OCI-LY7 (cell line): Measurements from ENCODE around the gene RACGAP1. TPM values are rescaled to one million over a fixed set of nuclear protein-coding genes. Genes with fewer than 3 reads are reported as not detected.

Experiments
- BruUV-seq: library from RNA; stranded (reverse); fragments of 400-500 nt; replicated peaks from 2 replicates; lab custom pipeline; 2021; lab: Mats Ljungman, UMichigan
- CTCF ChIA-PET: fragments of 300-600 bp; sonication (Branson Sonifier 250); formaldehyde crosslinking; loops from one replicate; lab custom pipeline; 2022; ENCODE audit warnings: antibody characterized with exemption; ENCODE audit not compliant: unreplicated experiment; lab: Charles Lee
- POLR2A ChIA-PET: fragments of 300-600 bp; sonication (Branson Sonifier 250); formaldehyde crosslinking; loops from one replicate; lab custom pipeline; 2022; ENCODE audit warnings: antibody characterized with exemption; lab: Charles Lee
- DNase-seq: peaks from one replicate; pipeline ENCODE4 v3.0.0-alpha.2; 2015; ENCODE audit warnings: low spot score
- H2AFZ ChIP-seq: fragments of 200-600 bp; sonication (generic), shearing (Covaris generic); 2 replicates; pipeline ENCODE4 v1.6.1; 2014; ENCODE audit warnings: mild to moderate bottlenecking, antibody characterized with exemption, low read length, moderate library complexity
- H3K27ac ChIP-seq: fragments of 200-600 bp; sonication (generic); 2 replicates; pipeline ENCODE4 v1.5.1; 2014; ENCODE audit warnings: mixed run types, low read depth, mild to moderate bottlenecking, moderate library complexity, low read length, inconsistent platforms; ENCODE audit not compliant: poor library complexity, severe bottlenecking
- H3K36me3 ChIP-seq: fragments of 200-600 bp; sonication (generic); 2 replicates; pipeline ENCODE4 v1.6.1; 2014; ENCODE audit warnings: mild to moderate bottlenecking, antibody characterized with exemption, low read length, moderate library complexity, mixed read lengths; ENCODE audit not compliant: insufficient read depth
- H3K4me1 ChIP-seq: fragments of 200-600 bp; sonication (generic); 2 replicates; pipeline ENCODE4 v1.5.1; 2014; ENCODE audit warnings: mild to moderate bottlenecking, low read length; ENCODE audit not compliant: insufficient read depth, poor library complexity, severe bottlenecking
- H3K4me2 ChIP-seq: fragments of 200-600 bp; sonication (generic); 2 replicates; pipeline ENCODE4 v1.6.1; 2014; ENCODE audit warnings: mild to moderate bottlenecking, low read length
- H3K4me3 ChIP-seq: fragments of 200-600 bp; sonication (generic); 2 replicates; pipeline ENCODE4 v1.5.1; 2014; ENCODE audit warnings: mild to moderate bottlenecking, low read depth, low read length; ENCODE audit not compliant: poor library complexity, severe bottlenecking
- H3K79me2 ChIP-seq: fragments of 200-600 bp; sonication (generic); 2 replicates; pipeline ENCODE4 v1.6.1; 2016; ENCODE audit warnings: low read depth, mild to moderate bottlenecking, low read length, moderate library complexity, mixed read lengths; ENCODE audit not compliant: insufficient read depth
- H3K9me2 ChIP-seq: fragments of 200-600 bp; sonication (generic); 2 replicates; pipeline ENCODE4 v1.6.1; 2016; ENCODE audit warnings: mild to moderate bottlenecking, low read length, mixed read lengths; ENCODE audit not compliant: insufficient read depth
- H3K9me3 ChIP-seq: fragments of 200-600 bp; sonication (generic); 2 replicates; pipeline ENCODE4 v1.6.1; 2014; ENCODE audit warnings: mild to moderate bottlenecking, mixed run types, low read length, mixed read lengths
- H4K20me1 ChIP-seq: fragments of 200-600 bp; sonication (generic); 2 replicates; pipeline ENCODE4 v1.6.1; 2014; ENCODE audit warnings: mild to moderate bottlenecking, antibody characterized with exemption, low read length, moderate library complexity, mixed read lengths; ENCODE audit not compliant: insufficient read depth
- CTCF ChIP-seq: fragments of 200-600 bp; sonication (generic); conservative IDR thresholded peaks from 2 replicates; pipeline ENCODE4 v1.5.1; 2014; ENCODE audit warnings: mild to moderate bottlenecking, antibody characterized with exemption, low read length, moderate library complexity, mixed read lengths
- EZH2phosphoT487 ChIP-seq: fragments of 200-600 bp; sonication (generic); IDR thresholded peaks from 2 replicates; pipeline ENCODE4 v1.6.1; 2018; ENCODE audit warnings: low read depth, borderline replicate concordance, mild to moderate bottlenecking, mixed run types, antibody characterized with exemption, low read length, moderate library complexity, mixed read lengths
- intact Hi-C: fragments of 100-400 bp; cut with micrococcal nuclease; formaldehyde crosslinking; loops from one replicate; pipeline ENCODE4 v1.10.0; 2022; ENCODE audit not compliant: unreplicated experiment
- total RNA-seq, 2 experiments: library from RNA; depleted of rRNA in 1 of 2; stranded (reverse); fragments of >200 nt in 1 of 2; shearing (Covaris generic) in 1 of 2; gene quantifications; 2 replicates each; pipeline ENCODE4 v1.2.3, GENCODE V29; 2014 to 2022

RACGAP1 gene
- total RNA-seq, 2 experiments from 2014 or later: 69.6 to 104 TPM

- no peak overlapping the region for H2AFZ ChIP-seq
- H3K4me2 ChIP-seq: no peak overlapping the region
- POLR2A ChIA-PET: no interaction called here
Observed at GRCh38 chr12:49974231-49974675, 51.0 kb downstream of the RACGAP1 start.

GRCh38 chr12:49973361-49973830, 51.9 kb downstream of the RACGAP1 start:
- H3K9me2 ChIP-seq: no peaks in the 10 kb centered on the region
- no peaks in the 10 kb centered on the region for H3K36me3 ChIP-seq
- H3K4me2 ChIP-seq: no peak overlapping the region
- H3K27ac ChIP-seq: no peak overlapping the region
- no TSS peak for BruUV-seq
- no peak for DNase-seq
- no peaks in the 10 kb centered on the region for H3K4me1 ChIP-seq
- H3K4me3 ChIP-seq: no peak overlapping the region
- no peaks in the 10 kb centered on the region for H4K20me1 ChIP-seq
- CTCF ChIA-PET: no interaction called here
- POLR2A ChIA-PET: no interaction called here
- no peak overlapping the region for H2AFZ ChIP-seq
- H3K79me2 ChIP-seq: no peaks in the 10 kb centered on the region
- H3K9me3 ChIP-seq: no peaks in the 10 kb centered on the region
- no peak for TF ChIP-seq CTCF
- intact Hi-C loops: no loop called here

More at GRCh38 chr12:49974231-49974675, 51.0 kb downstream of the RACGAP1 start:
- CTCF ChIA-PET: no interaction called here
- Histone ChIP-seq H3K4me3 (no peak overlapping the region), H3K79me2 (no peaks in the 10 kb centered on the region), H3K9me2 (no peaks in the 10 kb centered on the region), H3K27ac (no peak overlapping the region), H4K20me1 (no peaks in the 10 kb centered on the region), H3K4me1 (no peaks in the 10 kb centered on the region), H3K9me3 (no peaks in the 10 kb centered on the region), H3K36me3 (no peaks in the 10 kb centered on the region)
- BruUV-seq: no TSS peak
- intact Hi-C loops: no loop called here
- TF ChIP-seq CTCF: no peak
- no peak for TF ChIP-seq EZH2phosphoT487
- no peak for DNase-seq

GRCh38 chr12:49972641-49973360, 52.5 kb downstream of the RACGAP1 start, which contains the start of gene AQP6:
TSS of gene AQP6 (plus strand) at chr12:49972947. CDS start at chr12:49973174, 227 bp downstream.
- no TSS peak for BruUV-seq
- intact Hi-C loops: no loop called here
- Histone ChIP-seq H3K4me3 (no peak within 1 kb of the TSS), H3K9me2 (no peaks in the 10 kb centered on the region), H3K4me2 (no peak within 1 kb of the TSS), H3K36me3 (no peaks in the 10 kb centered on the region), H3K9me3 (no peaks in the 10 kb centered on the region), H4K20me1 (no peaks in the 10 kb centered on the region), H3K79me2 (no peaks in the 10 kb centered on the region), H3K27ac (no peak within 1 kb of the TSS), H3K4me1 (no peaks in the 10 kb centered on the region), H2AFZ (no peak within 1 kb of the TSS)
- ChIA-PET CTCF (interaction anchor here (0.6 kb wide), 1 partner anchor 36 kb away, joined by 3 read pairs; no protein-coding TSS in a partner anchor), POLR2A (no interaction called here)
- TF ChIP-seq CTCF: no peak
- TF ChIP-seq EZH2phosphoT487: no peak
- no peak for DNase-seq
